Thyroid gland (tissue), 4 donors: ENCODE measurements around the gene HELZ.

ENCODE experiments used
- CTCF ChIP-seq, 6 experiments: fragments of 200-600 bp in 3 of 6; fragments of 450-650 bp in 3 of 6; sonication (generic) in 3 of 6; IDR thresholded peaks; one replicate each; pipeline ENCODE4 v1.5.1; 2016 to 2019; ENCODE audit warnings: antibody characterized with exemption in 6 of 6, mild to moderate bottlenecking in 2 of 6, inconsistent platforms in 1 of 6, moderate library complexity in 1 of 6
- POLR2A ChIP-seq, 2 donors: fragments of 450-650 bp; IDR thresholded peaks; one replicate each; pipeline ENCODE4 v1.6.1; 2017; ENCODE audit warnings: antibody characterized with exemption in 2 of 2, mild to moderate bottlenecking in 2 of 2, moderate library complexity in 1 of 2

- TF ChIP-seq CTCF (IDR thresholded peaks at IDR 0.05) = peak in 3 of 6 experiments; percentile 5 to 28 (median 14)
- TF ChIP-seq POLR2A (IDR thresholded peaks at IDR 0.05) = no peak
Observed at GRCh38 chr17:67200727-67201301, 44.2 kb downstream of the HELZ start.
